Fibroblast of skin of right biceps (primary cell): ENCODE results near the gene CTDSP2.
"Not testable (repeated sequence)": the region's sequence is repeated elsewhere in the genome, so short reads cannot be mapped to it uniquely, and the experiment has no call there.

ENCODE experiments used
- DNase-seq: peaks from one replicate; pipeline ENCODE4 v3.0.0-alpha.2; 2013

Gene CTDSP2

GRCh38 chr12:57881035-57881434 is 34.5 kb upstream of the CTDSP2 start:
- DNase-seq: peak; percentile 70

DNA sequence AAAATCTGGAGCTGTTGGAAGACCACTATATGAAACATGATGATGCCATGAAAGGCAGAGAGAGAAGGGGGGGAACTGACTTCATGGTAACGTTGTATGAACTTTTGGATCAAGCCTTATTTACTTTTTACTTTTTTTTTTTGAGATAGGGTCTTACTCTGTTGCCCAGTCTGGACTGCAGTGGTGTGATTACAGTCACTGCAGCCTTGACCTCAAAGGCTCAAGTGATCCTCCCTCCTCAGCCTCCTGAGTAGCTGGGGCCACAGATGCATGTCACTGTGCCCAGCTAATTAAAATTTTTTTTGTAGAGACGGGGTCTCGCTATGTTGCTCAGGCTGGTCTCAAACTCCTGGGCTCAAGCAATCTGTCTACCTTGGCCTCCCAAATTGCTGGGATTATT is 31.3 kb upstream of the CTDSP2 start:
- DNase-seq: no peak

- no peak for DNase-seq
Measured at GRCh38 chr12:57875753-57876547, 29.4 kb upstream of the CTDSP2 start.

DNA sequence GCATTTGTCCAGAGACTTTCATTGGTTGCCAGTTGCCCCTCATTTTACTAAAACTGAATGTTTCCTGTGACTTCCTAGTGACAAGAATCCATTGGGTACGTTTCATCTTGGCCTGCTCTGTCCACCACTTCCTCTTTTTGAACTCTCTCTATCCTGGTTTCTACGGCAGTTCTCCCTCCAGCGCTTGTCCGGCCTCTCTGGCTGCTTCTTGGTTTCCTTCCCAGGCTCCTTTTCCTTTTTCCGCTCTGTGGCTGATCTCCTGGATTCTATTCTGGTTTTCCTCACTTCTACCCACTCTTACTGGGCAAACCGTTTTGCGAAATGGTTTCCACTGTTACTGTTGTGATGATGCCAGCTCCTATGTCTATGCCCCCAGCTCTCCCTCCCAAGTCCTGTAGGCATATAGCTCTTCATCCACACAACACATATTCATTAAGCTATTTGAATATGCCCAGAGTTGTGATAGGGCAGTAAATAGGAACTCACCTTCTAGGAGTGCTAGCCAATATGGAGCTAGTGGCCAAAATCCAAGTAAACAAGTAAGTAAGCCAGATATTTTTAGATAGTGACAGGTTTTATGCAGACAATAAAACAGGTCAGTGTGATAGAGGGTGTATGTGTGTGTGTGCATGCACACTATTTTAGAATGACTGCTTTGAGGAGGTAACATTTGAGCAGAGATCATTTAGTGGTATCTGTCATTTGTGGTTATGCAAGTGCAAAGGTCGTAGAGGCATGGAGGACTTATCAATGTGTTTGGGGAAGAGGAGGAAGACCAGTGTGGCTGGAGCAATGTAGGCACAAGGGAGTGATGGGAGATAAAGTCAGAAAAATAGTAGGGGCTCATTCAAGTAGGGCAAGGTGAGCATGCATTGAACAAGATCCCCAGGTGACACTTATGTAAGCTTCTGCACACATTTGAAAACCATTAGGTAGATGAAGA is 27.9 kb upstream of the CTDSP2 start:
- DNase-seq: no peak

DNA sequence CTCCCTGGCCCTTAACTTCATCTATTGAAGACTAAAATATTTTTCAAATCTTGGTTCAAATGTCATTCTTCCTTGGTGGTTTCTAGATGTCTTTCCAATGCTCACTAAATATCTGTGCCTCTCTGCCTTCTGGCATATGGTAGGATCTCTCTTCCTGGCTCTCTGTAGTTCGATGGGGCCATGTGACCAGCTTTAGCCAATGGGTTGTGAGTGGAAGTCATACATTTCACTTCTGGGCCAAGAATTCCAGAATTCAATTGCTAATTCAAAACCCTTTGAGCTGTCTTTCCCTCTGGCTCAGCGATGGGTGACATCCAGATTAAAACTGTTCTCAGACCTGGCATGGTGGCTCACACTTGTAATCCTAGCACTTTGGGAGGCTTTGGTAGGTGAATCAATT is 25.8 kb upstream of the CTDSP2 start:
- DNase-seq: no peak

- DNase-seq: no peak
Measured at GRCh38 chr12:57869927-57870318, 23.4 kb upstream of the CTDSP2 start.

DNA sequence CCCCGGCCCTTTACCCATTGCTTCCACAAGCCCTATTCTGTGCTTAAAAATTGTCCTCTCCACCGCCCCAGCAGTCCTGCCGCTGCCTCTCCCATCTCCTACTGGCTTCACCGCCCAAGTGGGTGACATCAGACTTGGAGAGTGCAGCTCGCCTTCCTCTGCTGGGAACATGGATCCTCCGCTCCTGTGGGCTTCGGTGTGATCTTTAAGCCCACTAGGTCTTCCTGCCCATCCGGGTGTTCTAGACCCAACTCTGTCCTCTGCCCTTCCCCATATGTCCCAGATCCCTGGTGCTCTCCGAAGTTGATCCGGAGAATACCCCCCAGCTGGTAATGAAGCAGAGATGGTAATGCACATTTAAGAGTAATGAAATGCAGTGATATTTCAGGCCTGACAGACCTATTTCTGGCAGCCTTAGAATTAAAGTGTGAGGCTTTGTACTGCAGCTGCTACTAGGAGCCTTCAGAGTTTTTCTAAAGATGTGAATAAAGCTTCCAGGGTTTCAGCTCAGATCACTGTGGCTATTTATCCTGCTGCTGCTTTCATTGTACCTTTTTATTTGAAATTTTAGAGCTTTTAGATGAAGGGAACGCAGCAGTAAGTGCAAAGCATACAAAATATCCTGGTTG is 22.9 kb upstream of the CTDSP2 start:
- DNase-seq: peak; percentile 32

DNA sequence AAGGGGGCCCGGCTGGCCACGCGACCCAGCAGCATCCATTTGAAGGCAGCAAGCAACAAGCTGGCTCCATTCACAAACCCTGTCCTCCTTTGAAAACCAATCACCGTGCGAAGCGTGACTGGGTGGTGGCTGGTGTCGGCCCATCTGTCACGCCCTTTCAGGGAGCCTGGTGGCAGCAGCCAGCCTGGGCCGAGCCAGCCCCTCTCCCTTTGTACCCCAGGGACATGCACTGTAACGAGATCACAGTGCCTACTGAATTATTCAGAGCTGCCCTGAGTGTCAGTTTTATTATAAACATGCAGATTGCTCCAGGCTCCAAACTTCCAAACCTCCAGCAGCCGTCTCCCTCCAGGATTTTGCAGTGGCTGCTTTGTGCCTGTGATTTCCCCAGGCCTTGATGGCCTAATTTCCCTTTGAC is 22.3 kb upstream of the CTDSP2 start:
- no peak for DNase-seq

DNA sequence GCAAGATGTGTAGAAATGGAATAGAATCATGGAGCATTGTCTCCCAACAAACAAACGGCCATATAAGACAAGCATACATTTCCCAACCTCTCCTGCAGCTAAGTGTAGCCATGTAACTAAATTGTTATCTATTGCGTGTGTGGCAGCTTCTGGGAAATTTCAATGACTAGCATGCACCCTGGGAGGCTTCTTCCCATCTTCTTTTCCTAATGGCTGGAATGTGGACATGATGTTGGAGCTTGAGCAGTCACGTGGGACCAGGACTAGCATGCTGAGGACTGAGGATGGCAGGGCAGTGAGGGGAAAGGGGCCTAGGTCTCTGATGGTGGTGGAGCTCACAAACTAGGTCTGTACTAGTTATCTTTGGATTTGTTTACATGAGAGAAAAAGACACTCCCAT is 21.7 kb upstream of the CTDSP2 start:
- DNase-seq: peak; percentile 62

- DNase-seq: no peak
Measured at GRCh38 chr12:57866308-57867019, 19.9 kb upstream of the CTDSP2 start.

GRCh38 chr12:57865084-57865751 is 18.7 kb upstream of the CTDSP2 start:
- peak; percentile 86 for DNase-seq

GRCh38 chr12:57864442-57865083 is 18.0 kb upstream of the CTDSP2 start:
- peak; percentile 61 for DNase-seq

DNA sequence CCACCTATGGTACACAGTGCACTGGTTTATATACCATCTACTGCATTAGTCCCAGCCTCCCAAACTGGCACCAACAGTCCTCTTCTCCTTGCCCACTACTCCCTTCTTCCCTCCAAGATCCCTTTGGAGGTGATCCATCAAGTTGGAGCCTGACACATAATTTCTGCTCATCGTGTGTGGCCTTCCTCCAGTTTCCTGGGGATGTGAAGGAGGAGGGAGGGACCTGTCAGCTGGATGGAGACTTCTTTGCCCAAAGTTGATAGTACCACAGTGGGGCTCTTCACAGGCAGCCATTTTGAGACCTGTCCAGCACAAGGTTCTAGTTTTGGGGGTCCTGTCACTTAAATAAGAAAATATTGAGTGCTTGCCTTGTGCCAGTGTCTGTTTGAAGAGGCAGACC is 17.1 kb upstream of the CTDSP2 start:
- DNase-seq: peak; percentile 37

DNA sequence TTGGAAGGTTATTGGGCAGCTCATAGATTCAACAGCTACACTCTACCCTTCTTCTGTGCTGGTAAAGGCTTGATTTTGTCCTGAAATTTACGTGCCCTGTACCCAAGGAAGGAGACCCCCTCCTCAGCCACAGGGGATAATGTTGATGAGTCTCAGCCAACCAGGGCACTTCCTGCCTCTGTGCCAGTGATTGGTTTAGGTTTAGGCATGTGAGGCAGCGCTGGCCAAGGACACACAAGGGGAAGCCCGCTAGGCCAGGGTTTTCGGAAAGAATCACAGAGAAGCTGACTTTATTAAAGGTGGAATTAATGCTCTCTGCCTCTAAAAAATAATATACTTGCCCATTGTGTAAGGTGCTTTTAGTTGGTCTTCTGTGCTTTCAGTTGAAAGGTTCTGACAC is 15.4 kb upstream of the CTDSP2 start:
- DNase-seq: no peak

DNA sequence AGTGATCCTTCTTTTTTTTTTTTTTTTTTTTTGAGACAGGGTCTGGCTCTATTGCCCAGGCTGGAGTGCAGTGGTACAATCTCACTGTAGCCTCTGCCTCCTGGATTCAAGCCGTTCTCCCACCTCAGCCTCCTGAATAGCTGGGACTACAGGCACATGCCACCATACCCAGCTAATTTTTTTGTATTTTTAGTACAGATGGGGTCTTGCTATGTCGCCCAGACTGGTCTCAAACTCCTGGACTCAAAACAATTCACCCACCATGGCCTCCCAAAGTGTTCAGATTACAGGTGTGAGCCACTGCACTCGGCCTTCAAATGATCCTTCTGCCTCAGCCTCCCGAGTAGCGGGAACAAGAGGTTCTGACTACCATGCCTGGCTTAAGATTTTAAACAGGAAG is 14.4 kb upstream of the CTDSP2 start:
- not testable (repeated sequence) for DNase-seq

GRCh38 chr12:57859121-57859520 is 12.6 kb upstream of the CTDSP2 start:
- DNase-seq: no peak

DNA sequence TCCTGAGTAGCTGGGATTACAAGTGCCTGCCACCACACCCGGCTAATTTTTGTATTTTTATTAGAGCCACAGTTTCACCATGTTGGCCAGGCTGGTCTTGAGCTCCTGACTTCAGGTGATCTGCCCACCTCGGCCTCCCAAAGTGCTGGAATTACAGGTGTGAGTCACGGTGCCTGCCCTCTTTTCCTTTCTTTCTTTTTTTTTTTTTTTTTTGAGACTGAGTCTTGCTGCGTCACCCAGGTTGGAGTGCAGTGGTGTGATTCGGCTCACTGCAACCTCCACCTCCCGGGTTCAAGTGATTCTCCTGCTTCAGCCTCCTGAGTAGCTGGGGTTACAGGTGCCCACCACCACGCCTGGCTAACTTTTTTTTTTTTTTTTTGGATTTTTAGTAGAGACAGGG is 11.6 kb upstream of the CTDSP2 start:
- DNase-seq: not testable (repeated sequence)

- no peak for DNase-seq
Measured at GRCh38 chr12:57854965-57855364, 8.4 kb upstream of the CTDSP2 start.

GRCh38 chr12:57853864-57854556 is 7.5 kb upstream of the CTDSP2 start:
- peak; percentile 54 for DNase-seq

- DNase-seq: no peak
Measured at GRCh38 chr12:57852620-57853500, 6.3 kb upstream of the CTDSP2 start.
